Gastrocnemius medialis (tissue), 4 donors: ENCODE results near the gene DCC.

Experiments used
- POLR2A ChIP-seq, 2 donors: fragments of 450-650 bp; IDR thresholded peaks; one replicate each; pipeline ENCODE4 v1.6.1; 2017; ENCODE audit warnings: antibody characterized with exemption in 2 of 2, mild to moderate bottlenecking in 2 of 2, moderate library complexity in 2 of 2
- TF ChIP-seq, protein P1 (sequence below), 5 experiments: fragments of 450-650 bp in 3 of 5; fragments of 200-600 bp in 2 of 5; sonication (generic) in 2 of 5; IDR thresholded peaks in 4 of 5; conservative IDR thresholded peaks in 1 of 5; 1 replicate in 4 of 5; 2 replicates in 1 of 5; pipeline ENCODE4 v1.5.1; 2016 to 2019; ENCODE audit warnings: antibody characterized with exemption in 5 of 5, mild to moderate bottlenecking in 3 of 5, moderate library complexity in 3 of 5

- TF ChIP-seq, protein P1, sequence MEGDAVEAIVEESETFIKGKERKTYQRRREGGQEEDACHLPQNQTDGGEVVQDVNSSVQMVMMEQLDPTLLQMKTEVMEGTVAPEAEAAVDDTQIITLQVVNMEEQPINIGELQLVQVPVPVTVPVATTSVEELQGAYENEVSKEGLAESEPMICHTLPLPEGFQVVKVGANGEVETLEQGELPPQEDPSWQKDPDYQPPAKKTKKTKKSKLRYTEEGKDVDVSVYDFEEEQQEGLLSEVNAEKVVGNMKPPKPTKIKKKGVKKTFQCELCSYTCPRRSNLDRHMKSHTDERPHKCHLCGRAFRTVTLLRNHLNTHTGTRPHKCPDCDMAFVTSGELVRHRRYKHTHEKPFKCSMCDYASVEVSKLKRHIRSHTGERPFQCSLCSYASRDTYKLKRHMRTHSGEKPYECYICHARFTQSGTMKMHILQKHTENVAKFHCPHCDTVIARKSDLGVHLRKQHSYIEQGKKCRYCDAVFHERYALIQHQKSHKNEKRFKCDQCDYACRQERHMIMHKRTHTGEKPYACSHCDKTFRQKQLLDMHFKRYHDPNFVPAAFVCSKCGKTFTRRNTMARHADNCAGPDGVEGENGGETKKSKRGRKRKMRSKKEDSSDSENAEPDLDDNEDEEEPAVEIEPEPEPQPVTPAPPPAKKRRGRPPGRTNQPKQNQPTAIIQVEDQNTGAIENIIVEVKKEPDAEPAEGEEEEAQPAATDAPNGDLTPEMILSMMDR (IDR thresholded peaks at IDR 0.05 in 4 of 5, conservative IDR thresholded peaks at IDR 0.05 in 1 of 5), result no peak
- TF ChIP-seq POLR2A (IDR thresholded peaks at IDR 0.05), result no peak
These were observed 1203.7 kb downstream of the DCC start for GRCh38 chr18:53543711-53544110.
